Liver (tissue), 9 donors: ENCODE data around the gene SCN4A. TPM values are rescaled to one million over a fixed set of nuclear protein-coding genes. Genes with fewer than 3 reads are reported as not detected.

Source experiments
- DNase-seq: peaks from one replicate; pipeline ENCODE4 v3.0.0-alpha.2; 2017; ENCODE audit warnings: low spot score
- H3K27ac ChIP-seq, 2 donors: one replicate each; pipeline ENCODE4 v1.7.0; 2013; ENCODE audit warnings: inconsistent platforms in 2 of 2, low read length in 2 of 2, control low read depth in 1 of 2, low read depth in 1 of 2, mild to moderate bottlenecking in 1 of 2
- H3K27me3 ChIP-seq, 4 donors: one replicate each; pipeline versions ENCODE4 v1.6.1 to v1.7.0; 2013; ENCODE audit warnings: low read length in 3 of 4, inconsistent platforms in 1 of 4, mild to moderate bottlenecking in 1 of 4, moderate library complexity in 1 of 4; ENCODE audit not compliant: control insufficient read depth in 4 of 4, insufficient read depth in 4 of 4
- H3K36me3 ChIP-seq, 4 donors: one replicate each; pipeline versions ENCODE4 v1.6.1 to v1.7.0; 2013; ENCODE audit warnings: low read length in 3 of 4, mild to moderate bottlenecking in 3 of 4, low read depth in 1 of 4, moderate library complexity in 1 of 4; ENCODE audit not compliant: control insufficient read depth in 4 of 4, insufficient read depth in 3 of 4
- H3K4me1 ChIP-seq, 4 donors: one replicate each; pipeline versions ENCODE4 v1.6.1 to v1.7.0; 2013; ENCODE audit warnings: low read length in 3 of 4, mild to moderate bottlenecking in 3 of 4, moderate library complexity in 1 of 4; ENCODE audit not compliant: control insufficient read depth in 4 of 4, insufficient read depth in 4 of 4
- H3K4me3 ChIP-seq, 3 donors: one replicate each; pipeline versions ENCODE4 v1.6.1 to v1.7.0; 2013; ENCODE audit warnings: low read length in 3 of 3, control low read depth in 1 of 3, low read depth in 1 of 3, mild to moderate bottlenecking in 1 of 3
- H3K9ac ChIP-seq, 2 donors: one replicate each; pipeline ENCODE4 v1.7.0; 2013; ENCODE audit warnings: low read length in 2 of 2, mild to moderate bottlenecking in 2 of 2, moderate library complexity in 2 of 2, control low read depth in 1 of 2, low read depth in 1 of 2
- H3K9me3 ChIP-seq, 4 donors: one replicate each; pipeline versions ENCODE4 v1.6.1 to v1.7.0; 2013; ENCODE audit warnings: low read length in 3 of 4; ENCODE audit not compliant: control insufficient read depth in 4 of 4
- ATF3 ChIP-seq: IDR thresholded peaks from 2 replicates; pipeline ENCODE4 v1.6.1; 2016; ENCODE audit warnings: antibody characterized with exemption
- CTCF ChIP-seq: fragments of 150-350 bp; IDR thresholded peaks from 2 replicates; pipeline ENCODE4 v1.5.1; 2017; ENCODE audit warnings: improper control_type of control experiment, low read depth, low read length; ENCODE audit not compliant: missing input control
- FOXA1 ChIP-seq: IDR thresholded peaks from 2 replicates; pipeline ENCODE4 v1.6.1; 2016; ENCODE audit warnings: antibody characterized with exemption
- GABPA ChIP-seq, 2 donors: IDR thresholded peaks in 1 of 2; conservative IDR thresholded peaks in 1 of 2; 2 replicates each; pipeline ENCODE4 v1.6.1; 2016; ENCODE audit warnings: antibody characterized with exemption in 2 of 2, mild to moderate bottlenecking in 1 of 2, moderate library complexity in 1 of 2
- HNF4G ChIP-seq: IDR thresholded peaks from 2 replicates; pipeline ENCODE4 v1.6.1; 2016; ENCODE audit warnings: antibody characterized with exemption
- JUND ChIP-seq, 2 donors: IDR thresholded peaks; 2 replicates each; pipeline ENCODE4 v1.6.1; 2016; ENCODE audit warnings: antibody characterized with exemption in 2 of 2
- MAX ChIP-seq: IDR thresholded peaks from 2 replicates; pipeline ENCODE4 v1.6.1; 2016; ENCODE audit warnings: antibody characterized with exemption
- NR2F2 ChIP-seq: IDR thresholded peaks from 2 replicates; pipeline ENCODE4 v1.6.1; 2016; ENCODE audit warnings: antibody characterized with exemption
- RAD21 ChIP-seq, 2 donors: IDR thresholded peaks; 2 replicates each; pipeline ENCODE4 v1.6.1; 2016; ENCODE audit warnings: antibody characterized with exemption in 2 of 2, mild to moderate bottlenecking in 2 of 2
- REST ChIP-seq: IDR thresholded peaks from 2 replicates; pipeline ENCODE4 v1.6.1; 2016; ENCODE audit warnings: antibody characterized with exemption, mild to moderate bottlenecking
- RXRA ChIP-seq, 2 donors: IDR thresholded peaks; 2 replicates each; pipeline ENCODE4 v1.6.1; 2017 to 2018; ENCODE audit warnings: antibody characterized with exemption in 2 of 2, mild to moderate bottlenecking in 1 of 2
- WGBS: extraction: QIAGEN DNeasy Blood & Tissue Kit; methylation state at CpG from one replicate; pipeline ENCODE4 v1.1.7; 2013; 5-methylcytosine and 5-hydroxymethylcytosine counted together
- polyA plus RNA-seq, 2 donors: library from polyadenylated mRNA; stranded (reverse) in 1 of 2; unstranded in 1 of 2; fragments of 200-250 nt in 1 of 2; fragments of >200 nt in 1 of 2; fragmentation: Nextera tagmentation in 1 of 2; extraction: Ambion mirVana in 1 of 2; gene quantifications; one replicate each; pipeline versions ENCODE4 v1.2.1 to v1.2.3, GENCODE V29; 2013 to 2015
- total RNA-seq, 2 donors: library from RNA; depleted of rRNA; stranded (reverse); fragments of >200 nt; gene quantifications; one replicate each; pipeline ENCODE4 v1.2.3, GENCODE V29; 2014
- donor health status: healthy.
- donor health status: healthy.
- donor health status: healthy.
- donor health status: healthy.
- donor health status: healthy.

Gene SCN4A
- total and polyA plus RNA-seq, 4 donors, result 0.04 to 1.3 (median 0.43) TPM

GRCh38 chr17:63976702-63977101, 4.0 kb upstream of the SCN4A start:
- Histone ChIP-seq H3K27me3 (no peaks in the 10 kb centered on the region), H3K9me3 (peaks cover 0 to 2% (median 0%) of the 10 kb centered on the region in 4 donors), H3K4me1 (peaks cover 0 to 3% (median 0%) of the 10 kb centered on the region in 4 donors), H3K4me3 (no peak overlapping the region), H3K36me3 (no peaks in the 10 kb centered on the region), H3K9ac (no peak overlapping the region), H3K27ac (no peak overlapping the region)
- no peak for DNase-seq
- TF ChIP-seq NR2F2 (no peak), MAX (no peak), CTCF (no peak), JUND (IDR thresholded peaks at IDR 0.05) (no peak), RXRA (IDR thresholded peaks at IDR 0.05) (no peak), REST (no peak), ATF3 (no peak)
- 72% methylated on average over 3 of the region's 3 CpGs for WGBS

- DNase-seq, result no peak
- Histone ChIP-seq H3K36me3 (no peaks in the 10 kb centered on the region), H3K27ac (no peak overlapping the region), H3K9me3 (no peaks in the 10 kb centered on the region), H3K4me1 (peaks cover 0 to 2% (median 0%) of the 10 kb centered on the region in 4 donors), H3K27me3 (no peaks in the 10 kb centered on the region), H3K9ac (no peak overlapping the region), H3K4me3 (no peak overlapping the region)
- WGBS, result 76% methylated on average over 2 of the region's 2 CpGs
- TF ChIP-seq GABPA (IDR thresholded peaks at IDR 0.05 in 1 of 2, conservative IDR thresholded peaks at IDR 0.05 in 1 of 2) (no peak), FOXA1 (no peak), NR2F2 (no peak), JUND (IDR thresholded peaks at IDR 0.05) (no peak), RAD21 (IDR thresholded peaks at IDR 0.05) (no peak), MAX (no peak), HNF4G (no peak)
These were observed 2.9 kb upstream of the SCN4A start for GRCh38 chr17:63975541-63976092.
